HPDE6-E6E7 (cell line): ENCODE results near the gene OTOS.

Experiments
- DNase-seq: peaks from one replicate; pipeline ENCODE4 v3.0.0; 2011; ENCODE audit warnings: missing footprints; ENCODE audit errors: extremely low spot score

Gene OTOS

GRCh38 chr2:240121190-240121589, 19.3 kb downstream of the OTOS start:
- DNase-seq: no peak

- DNase-seq: no peak
Measured at GRCh38 chr2:240114233-240114632, 26.2 kb downstream of the OTOS start.

- no peak for DNase-seq
Measured at GRCh38 chr2:240112914-240113690, 27.4 kb downstream of the OTOS start.

GRCh38 chr2:240111253-240111652, 29.2 kb downstream of the OTOS start:
- no peak for DNase-seq

GRCh38 chr2:240109386-240109785, 31.1 kb downstream of the OTOS start:
- DNase-seq: no peak

GRCh38 chr2:240107477-240107796, 33.0 kb downstream of the OTOS start:
- no peak for DNase-seq

GRCh38 chr2:240106765-240107476, 33.5 kb downstream of the OTOS start:
- DNase-seq: no peak

GRCh38 chr2:240105982-240106381, 34.5 kb downstream of the OTOS start:
- DNase-seq: no peak

GRCh38 chr2:240103136-240103535, 37.3 kb downstream of the OTOS start:
- DNase-seq: no peak

GRCh38 chr2:240098349-240098748, 42.1 kb downstream of the OTOS start:
- DNase-seq: no peak

- DNase-seq: no peak
Measured at GRCh38 chr2:240095556-240096523, 44.6 kb downstream of the OTOS start.

GRCh38 chr2:240089306-240089705, 51.2 kb downstream of the OTOS start:
- DNase-seq: no peak
